Glomerular visceral epithelial cell (primary cell): ENCODE measurements around the gene PCGF5.
"Not testable (repeated sequence)": the region's sequence is repeated elsewhere in the genome, so short reads cannot be mapped to it uniquely, and the experiment has no call there.

ENCODE experiments used
- DNase-seq: peaks from one replicate; pipeline ENCODE4 v3.0.0-alpha.2; 2016; ENCODE audit errors: extremely low spot score

Gene PCGF5

GRCh38 chr10:91220194-91220953 lies at the start of gene PCGF5:
Gene PCGF5, plus strand, starts transcription at chr10:91220663. Its CDS starts 2,209 bp downstream, at chr10:91222872.
- peak; percentile 96 for DNase-seq

GRCh38 chr10:91171485-91171884 lies 49.0 kb upstream of the PCGF5 start:
- no peak for DNase-seq

GRCh38 chr10:91172348-91172747 lies 48.1 kb upstream of the PCGF5 start:
- no peak for DNase-seq

GRCh38 chr10:91185239-91185875 lies 35.1 kb upstream of the PCGF5 start:
- peak; percentile 86 for DNase-seq

- no peak for DNase-seq
These were observed 33.3 kb upstream of the PCGF5 start for GRCh38 chr10:91187156-91187555.

GRCh38 chr10:91188010-91188409 lies 32.5 kb upstream of the PCGF5 start:
- not testable (repeated sequence) for DNase-seq

- no peak for DNase-seq
These were observed 31.6 kb upstream of the PCGF5 start for GRCh38 chr10:91188889-91189288.

- peak; percentile 12 for DNase-seq
These were observed 30.0 kb upstream of the PCGF5 start for GRCh38 chr10:91190388-91190870.

DNA sequence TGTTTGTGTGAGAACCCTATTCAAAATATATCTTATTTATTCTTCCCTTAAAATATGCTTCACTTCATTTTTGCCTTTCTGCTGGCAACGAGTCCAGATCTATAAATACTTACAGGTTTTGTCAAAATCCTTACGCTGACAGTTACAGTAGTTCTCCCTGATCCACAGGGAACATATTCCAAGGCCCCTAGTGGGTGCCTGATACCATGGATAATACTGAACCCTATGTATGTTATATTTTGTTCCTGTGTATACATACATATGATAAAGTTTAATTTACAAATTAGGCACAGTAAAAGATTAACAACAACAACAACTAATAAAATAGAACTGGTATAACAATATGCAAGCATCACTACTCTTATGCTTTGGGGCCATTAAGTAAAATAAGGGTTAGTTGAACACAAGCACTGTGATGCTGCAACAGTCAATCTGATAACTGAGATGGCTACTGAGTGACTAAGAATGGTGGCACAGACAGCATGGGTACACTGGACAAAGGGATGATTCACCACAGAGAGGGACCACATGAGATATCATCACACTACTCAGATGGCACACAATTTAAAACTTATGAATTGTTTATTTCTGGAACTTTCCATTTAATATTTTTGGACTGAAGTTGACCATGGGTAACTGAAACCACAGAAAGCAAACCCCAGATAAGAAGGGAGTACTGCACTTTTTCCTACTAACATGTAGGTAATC lies 29.4 kb upstream of the PCGF5 start:
- DNase-seq: peak; percentile 24

GRCh38 chr10:91191584-91191919 lies 28.9 kb upstream of the PCGF5 start:
- no peak for DNase-seq

GRCh38 chr10:91194497-91195179 lies 25.8 kb upstream of the PCGF5 start:
- DNase-seq: peak; percentile 51

DNA sequence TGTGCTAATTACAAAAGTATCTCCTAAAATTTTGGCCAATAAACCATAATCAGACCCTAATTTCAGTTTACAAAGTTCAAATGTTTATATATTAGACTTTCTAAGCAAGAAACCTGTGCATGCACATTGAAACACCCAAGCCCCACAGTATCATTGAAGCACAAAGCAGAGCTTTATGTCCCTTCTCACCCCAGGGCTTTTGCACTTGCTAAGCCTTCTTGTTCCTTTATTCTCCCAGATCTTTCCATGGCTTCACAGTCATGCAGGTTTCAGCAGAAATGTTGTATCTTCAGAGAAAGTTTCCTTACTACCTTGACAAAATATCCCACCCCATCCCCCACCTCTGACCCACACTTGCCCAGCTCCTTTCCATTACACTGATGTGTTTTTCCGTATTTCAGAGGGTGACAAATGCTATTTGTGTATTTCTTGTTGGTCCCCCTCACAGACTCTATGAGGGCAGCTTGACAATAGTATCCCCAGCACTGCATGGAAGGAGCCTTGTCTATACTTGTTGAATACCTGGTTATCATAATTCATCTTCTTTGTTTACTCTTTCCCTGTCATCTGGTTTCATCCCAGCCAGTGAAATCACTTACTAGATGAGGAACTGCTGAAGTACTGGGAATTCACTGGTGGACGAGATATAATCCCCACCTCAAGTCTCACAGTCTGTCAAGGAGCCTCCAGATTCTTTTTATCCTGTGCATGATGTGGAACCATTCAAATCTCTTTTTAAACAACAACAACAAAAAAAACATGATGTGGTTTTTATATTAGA lies 24.0 kb upstream of the PCGF5 start:
- no peak for DNase-seq

DNA sequence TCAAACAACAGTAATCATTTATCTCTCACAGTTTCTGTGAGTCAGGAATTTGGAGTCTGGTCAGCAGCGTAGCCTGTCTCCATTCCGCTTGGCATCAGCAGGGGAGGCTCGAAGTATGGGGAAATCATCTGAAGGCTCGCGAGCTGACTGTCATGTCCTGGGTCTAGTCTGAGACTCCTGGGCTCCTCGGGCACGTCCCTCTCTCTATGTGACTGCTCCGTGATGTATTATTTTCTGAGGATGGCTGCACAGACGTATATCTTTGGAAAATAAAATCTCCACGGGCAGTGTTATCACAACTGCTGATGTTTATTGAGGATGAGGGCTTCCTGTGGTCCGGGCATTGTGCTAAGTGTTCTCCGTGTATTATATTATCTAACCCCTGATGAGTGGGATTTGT lies 23.3 kb upstream of the PCGF5 start:
- no peak for DNase-seq

GRCh38 chr10:91198781-91199180 lies 21.7 kb upstream of the PCGF5 start:
- peak; percentile 30 for DNase-seq

DNA sequence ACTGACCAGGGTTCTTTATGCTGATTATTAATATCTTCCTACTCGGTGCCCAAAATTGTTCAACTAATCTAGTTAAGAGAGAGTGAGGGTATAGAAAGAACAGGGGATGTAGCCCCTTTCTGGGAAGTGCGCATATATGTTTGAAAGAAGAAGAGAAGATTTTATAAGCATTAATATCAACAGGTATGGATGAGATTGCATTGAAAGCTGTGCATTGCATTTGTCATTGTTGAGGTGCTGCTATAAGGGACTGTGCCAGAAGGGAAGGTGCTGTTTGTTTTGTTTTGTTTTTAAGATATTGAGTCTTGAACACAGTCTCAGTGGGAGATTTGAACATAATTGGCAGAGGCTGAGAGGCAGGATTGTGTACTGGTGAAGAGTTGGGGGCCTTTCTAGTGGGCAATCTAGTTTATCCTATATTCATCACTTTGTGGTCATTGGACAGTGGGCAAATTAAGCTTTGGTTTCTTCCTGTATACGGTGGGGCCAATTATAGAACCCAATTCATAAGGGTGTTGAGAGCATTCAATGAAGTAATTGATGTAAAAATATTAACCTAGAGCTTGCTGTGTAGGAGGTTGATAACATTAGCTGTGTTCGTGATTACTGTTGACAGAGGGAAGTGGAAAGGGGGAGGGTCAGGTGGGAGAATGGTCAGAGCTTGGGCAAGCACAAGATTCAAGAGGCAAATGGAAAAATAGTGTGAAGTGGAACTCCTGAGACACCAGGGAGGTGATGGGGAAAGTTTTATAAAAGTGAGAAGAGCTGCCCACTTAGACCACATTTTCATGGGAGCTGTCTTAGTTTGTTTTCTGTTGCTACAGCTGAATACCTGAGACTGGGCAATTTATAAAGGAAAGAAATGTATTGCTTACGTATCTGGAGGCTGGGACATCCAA lies 19.9 kb upstream of the PCGF5 start:
- no peak for DNase-seq

- no peak for DNase-seq
These were observed 19.1 kb upstream of the PCGF5 start for GRCh38 chr10:91201213-91201996.

GRCh38 chr10:91206427-91206826 lies 14.0 kb upstream of the PCGF5 start:
- DNase-seq: no peak

DNA sequence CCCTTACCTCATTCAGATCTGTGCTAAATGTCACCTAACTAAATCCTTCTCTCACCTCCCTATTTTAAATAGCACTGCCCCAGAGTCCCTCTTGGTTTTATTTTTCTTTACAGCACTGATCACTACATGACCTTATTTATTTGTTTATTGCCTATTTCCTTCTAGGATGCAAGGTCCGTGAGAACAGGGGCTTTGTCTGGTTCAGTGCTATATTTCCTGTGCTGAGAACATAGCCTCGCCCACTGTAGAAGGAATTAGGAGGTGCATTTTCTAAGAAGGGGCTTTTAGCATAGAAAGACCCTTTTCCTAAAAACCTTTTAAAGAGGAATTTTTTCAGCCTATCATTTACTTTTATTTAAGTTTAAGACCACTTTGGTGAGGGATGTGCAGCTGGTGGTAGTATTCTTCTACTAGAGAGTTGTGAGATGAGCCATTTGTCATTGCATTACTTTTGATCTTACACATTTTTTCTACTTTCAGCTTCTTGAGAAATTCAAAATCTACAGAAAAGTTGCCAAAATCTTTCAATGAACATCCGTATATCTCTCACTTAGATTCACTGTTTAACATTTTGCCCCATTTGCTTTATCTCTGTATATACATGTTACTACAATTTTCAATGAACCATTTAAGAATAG lies 13.5 kb upstream of the PCGF5 start:
- no peak for DNase-seq

GRCh38 chr10:91208642-91209041 lies 11.8 kb upstream of the PCGF5 start:
- no peak for DNase-seq
